ENCODE data around the gene RFTN1.

Gene RFTN1

DNA sequence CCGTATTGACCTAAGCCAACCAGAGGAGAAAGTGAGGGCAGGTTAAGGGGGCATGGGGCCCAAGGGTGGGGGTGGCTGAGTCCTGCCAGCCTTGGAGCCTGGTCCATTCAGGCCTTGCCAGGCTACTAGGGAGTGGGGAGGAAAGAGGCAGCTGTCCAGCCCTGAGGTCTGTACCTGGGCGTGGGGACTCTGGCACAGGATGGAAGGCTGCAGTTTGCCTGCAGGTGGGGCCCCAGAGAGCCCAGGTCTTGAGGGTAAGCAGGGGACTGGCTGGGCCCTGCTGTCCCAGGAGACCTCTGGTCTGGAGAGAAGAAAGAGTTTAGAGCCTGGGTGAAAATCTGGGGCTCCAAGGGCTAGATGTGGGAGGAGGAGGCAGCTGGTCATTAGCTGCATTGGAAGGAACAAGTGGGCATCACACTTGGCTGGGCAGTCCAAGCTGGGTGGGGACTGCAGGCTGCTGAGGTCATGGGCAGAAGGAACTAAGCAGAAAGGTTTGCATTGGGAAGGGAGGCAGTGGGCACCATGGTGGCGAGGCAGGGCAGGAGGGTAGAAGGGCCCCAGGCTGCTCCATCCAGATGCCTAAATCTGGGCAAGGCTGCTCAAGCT, 140.1 kb downstream of the RFTN1 start:
- DNase-seq, result no peak

- DNase-seq, result no peak
Measured at GRCh38 chr3:16372362-16373292, 140.9 kb downstream of the RFTN1 start.

DNA sequence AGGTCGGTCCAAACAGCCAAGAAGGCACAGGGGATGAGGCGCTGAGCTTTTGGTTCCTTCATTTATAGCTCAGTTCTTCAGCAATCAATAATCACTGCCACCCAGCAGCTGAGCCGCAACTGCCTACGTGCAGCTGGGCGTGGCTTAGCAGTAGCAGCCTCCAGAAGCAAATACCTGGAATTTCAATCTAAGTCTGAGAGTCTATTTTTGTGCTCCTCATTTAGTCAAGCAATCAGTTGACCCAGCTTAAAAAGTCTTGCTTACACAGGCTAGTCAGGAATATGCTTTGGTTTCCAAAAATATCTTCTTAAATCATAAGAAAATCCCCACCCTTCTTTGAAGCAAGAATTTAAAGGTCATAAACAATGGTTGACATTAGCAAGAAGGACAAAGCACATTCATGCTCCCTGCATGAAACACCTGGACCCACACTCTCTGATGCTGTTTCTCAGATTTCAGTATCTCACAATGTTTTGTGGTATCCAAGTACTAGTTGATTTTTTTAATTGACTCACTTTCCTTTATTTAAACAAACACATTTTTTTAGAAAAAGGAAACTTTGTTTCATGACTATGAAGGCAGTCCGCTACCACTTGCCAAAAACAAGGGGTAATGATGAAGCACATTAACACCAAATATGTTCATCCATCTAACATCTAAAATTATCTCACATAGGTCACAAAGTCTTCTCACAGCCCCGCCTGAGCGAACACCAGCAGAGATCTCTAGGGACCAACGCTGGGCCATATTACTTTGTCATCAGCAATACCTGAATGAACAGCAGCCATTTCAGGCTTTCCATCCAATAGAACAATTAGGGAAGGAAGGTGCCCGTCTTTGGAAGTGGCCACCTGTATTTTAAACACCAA, 142.4 kb downstream of the RFTN1 start:
- no peak for DNase-seq

GRCh38 chr3:16370503-16370871, 143.0 kb downstream of the RFTN1 start:
- no peak for DNase-seq

- no peak for DNase-seq
Measured at GRCh38 chr3:16369885-16370284, 143.6 kb downstream of the RFTN1 start.

DNA sequence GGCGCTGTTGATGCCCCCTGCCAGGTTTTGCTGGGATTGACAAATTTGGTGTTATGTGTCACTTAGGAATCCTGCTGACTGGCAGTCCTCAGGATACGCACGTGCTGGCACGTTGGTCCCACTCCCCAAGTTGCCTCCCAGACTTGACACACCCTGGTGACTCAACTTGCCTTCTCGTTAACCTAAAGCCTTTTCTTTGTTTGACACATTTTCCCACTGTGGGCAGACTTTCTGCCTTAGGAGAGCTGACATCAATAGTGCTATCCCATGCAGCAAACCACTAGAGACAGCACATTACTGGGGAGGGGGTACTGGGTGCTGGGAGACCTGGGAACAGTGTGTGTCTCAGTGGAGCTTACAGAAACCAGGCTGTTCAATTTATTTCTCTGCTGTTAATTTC, 144.2 kb downstream of the RFTN1 start:
- no peak for DNase-seq

GRCh38 chr3:16366581-16366980, 146.9 kb downstream of the RFTN1 start:
- no peak for DNase-seq

- DNase-seq, result no peak
Measured at GRCh38 chr3:16365491-16366128, 147.9 kb downstream of the RFTN1 start.

GRCh38 chr3:16364963-16365362, 148.5 kb downstream of the RFTN1 start:
- no peak for DNase-seq

- DNase-seq, result no peak
Measured at GRCh38 chr3:16364323-16364722, 149.2 kb downstream of the RFTN1 start.

- DNase-seq, result no peak
Measured at GRCh38 chr3:16363636-16364035, 149.9 kb downstream of the RFTN1 start.

- no peak for DNase-seq
Measured at GRCh38 chr3:16362770-16363169, 150.7 kb downstream of the RFTN1 start.

DNA sequence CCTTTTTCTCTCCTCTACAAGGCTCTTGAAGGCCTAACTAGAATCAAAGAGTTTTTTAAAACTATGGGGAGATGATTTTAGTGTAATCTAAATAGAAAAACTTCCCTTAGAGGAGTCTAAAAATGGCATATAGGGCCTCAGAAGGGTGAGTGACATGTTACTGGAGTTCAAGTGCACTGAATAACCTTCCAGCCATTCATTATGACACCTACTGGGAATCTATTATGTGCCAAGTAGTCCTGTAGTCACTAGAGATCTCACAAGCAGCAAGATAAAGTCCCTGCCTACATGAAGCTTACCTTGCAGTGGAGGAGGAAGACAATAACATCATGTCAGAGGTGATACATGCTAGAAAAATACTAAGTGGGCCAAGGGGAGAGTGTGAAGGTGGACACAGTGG, 152.4 kb downstream of the RFTN1 start:
- no peak for DNase-seq

DNA sequence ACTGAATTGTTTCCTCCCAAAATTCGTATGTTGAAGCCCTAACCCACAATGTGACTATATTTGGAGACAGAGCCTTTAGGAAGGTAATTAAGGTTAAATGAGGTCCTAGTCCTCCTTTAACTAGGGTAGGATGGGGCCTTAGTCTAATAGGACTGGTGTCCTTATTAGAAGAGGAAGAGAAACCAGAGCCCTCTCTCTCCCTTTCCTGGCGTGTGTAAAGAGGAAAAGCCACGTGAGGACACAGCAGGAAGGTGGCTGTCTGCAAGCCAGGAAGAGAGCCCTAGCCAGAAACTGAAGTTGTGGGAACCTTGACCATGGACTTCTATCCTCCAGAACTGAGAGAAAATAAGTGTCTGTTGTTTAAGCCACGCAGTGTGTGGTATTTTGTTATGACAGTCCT, 154.2 kb downstream of the RFTN1 start:
- DNase-seq, result no peak

- no peak for DNase-seq
Measured at GRCh38 chr3:16358336-16358735, 155.2 kb downstream of the RFTN1 start.

DNA sequence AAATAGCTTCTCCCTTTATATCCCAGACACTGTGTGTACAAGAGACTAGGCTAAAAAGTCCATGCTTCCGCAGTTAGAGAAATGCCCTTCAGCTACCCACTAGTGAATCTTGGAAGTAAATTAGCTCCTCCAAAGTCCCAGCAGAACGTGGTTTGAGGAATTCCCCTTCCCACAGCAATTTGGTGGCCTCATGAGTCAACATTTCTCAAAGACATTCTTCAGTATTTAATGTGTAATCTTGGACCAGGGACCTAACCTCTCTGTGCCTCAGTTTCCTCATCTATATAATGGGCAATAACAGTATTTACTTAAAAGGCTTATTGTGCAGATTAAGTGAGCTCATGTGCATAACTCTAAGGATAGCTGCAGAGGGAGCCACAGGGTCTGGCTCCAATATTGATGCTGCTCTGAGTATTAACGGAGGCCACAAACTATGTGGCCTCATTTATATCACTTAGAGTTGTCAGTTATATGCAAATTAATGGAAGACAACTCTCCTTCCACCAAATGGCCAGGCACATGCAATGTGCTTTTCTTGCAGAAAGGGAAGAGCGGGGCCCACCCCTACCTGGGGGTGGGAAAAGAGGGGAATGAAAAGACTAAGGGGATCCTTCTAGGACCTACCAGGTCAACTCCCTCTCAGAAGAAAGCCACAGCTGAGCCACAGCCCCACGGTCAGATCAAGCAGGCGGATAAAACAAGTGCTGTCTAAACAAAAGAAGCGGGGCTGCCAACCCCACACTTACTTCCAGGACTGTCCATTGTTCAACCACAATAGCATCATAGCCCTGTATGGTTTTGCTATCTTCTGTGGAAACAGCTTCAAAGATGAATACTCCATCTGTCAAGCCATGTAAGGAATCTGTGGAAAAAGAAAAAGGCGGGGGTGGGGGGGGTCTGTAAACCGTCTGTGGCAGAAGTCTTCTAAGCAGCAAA, 156.0 kb downstream of the RFTN1 start:
- no peak for DNase-seq

DNA sequence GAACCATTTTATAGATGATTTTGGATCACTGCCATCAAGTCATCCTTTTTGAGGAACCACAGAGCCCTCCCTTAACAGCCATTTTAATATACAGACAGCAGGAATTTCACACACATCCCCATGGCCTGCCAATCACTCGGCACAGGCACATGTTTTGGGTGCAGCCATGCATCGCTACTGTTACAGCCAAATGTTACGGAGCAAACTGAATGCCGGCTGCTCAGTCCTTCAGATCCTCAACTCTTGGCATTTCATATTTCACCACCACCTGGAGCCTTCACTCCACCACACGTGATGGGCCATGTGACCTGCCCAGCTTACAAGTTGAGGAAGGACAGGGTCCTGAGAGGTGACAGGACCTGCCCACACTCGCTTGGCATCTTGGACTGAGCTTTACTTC, 157.7 kb downstream of the RFTN1 start:
- no peak for DNase-seq

DNA sequence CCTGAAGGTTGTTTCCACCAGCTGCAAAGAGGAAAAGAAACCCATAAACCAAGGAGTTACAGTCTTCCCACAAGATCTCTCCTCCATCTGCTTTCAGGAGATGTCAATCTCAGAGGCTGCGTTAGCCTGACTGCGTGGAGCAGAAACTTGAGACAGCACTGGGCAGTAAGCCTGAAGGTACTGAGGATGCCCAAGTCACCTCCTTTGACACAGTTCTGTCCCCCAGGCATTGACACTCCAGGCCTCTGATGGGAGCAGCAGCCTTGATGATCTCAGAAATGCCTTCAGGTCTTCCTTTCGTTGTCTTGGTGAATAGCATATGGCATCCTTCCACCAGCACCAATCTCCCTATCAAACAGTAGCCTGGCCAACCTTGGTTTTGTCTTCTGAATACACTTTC, 159.2 kb downstream of the RFTN1 start:
- DNase-seq, result no peak

- DNase-seq, result no peak
Measured at GRCh38 chr3:16352428-16352827, 161.1 kb downstream of the RFTN1 start.

GRCh38 chr3:16350597-16351318, 162.7 kb downstream of the RFTN1 start:
- no peak for DNase-seq

GRCh38 chr3:16349986-16350596, 163.4 kb downstream of the RFTN1 start:
- no peak for DNase-seq
